CD4-positive, alpha-beta memory T cell (primary cell): Measurements from ENCODE around the gene NUP133. TPM values are rescaled to one million over a fixed set of nuclear protein-coding genes. Genes with fewer than 3 reads are reported as not detected.
"Not testable (repeated sequence)": the region's sequence is repeated elsewhere in the genome, so short reads cannot be mapped to it uniquely, and the experiment has no call there.

Experiments
- CTCF ChIA-PET: fragments of 350-600 bp; sonication (Branson Sonifier 250); formaldehyde crosslinking; loops from one replicate; lab custom pipeline; 2021; ENCODE audit warnings: inconsistent platforms; ENCODE audit not compliant: partially characterized antibody; lab: Charles Lee
- POLR2A ChIA-PET: fragments of 350-600 bp; sonication (Branson Sonifier 250); formaldehyde crosslinking; loops from one replicate; lab custom pipeline; 2021; ENCODE audit not compliant: partially characterized antibody; lab: Charles Lee
- DNase-seq, 5 donors: peaks; one replicate each; pipeline versions ENCODE4 v3.0.0 to v3.0.0-alpha.2; 2020 to 2022; ENCODE audit warnings: mixed read lengths in 1 of 5
- H3K27ac ChIP-seq: one replicate; pipeline ENCODE4 v1.7.0; 2013; ENCODE audit warnings: low read depth, low read length
- H3K27me3 ChIP-seq: 2 replicates; pipeline ENCODE4 v1.7.0; 2013; ENCODE audit warnings: mild to moderate bottlenecking, low read length, moderate library complexity; ENCODE audit not compliant: insufficient read depth
- H3K36me3 ChIP-seq: 2 replicates; pipeline ENCODE4 v1.7.0; 2013; ENCODE audit warnings: mild to moderate bottlenecking, low read length, moderate library complexity; ENCODE audit not compliant: insufficient read depth
- H3K4me1 ChIP-seq: 2 replicates; pipeline ENCODE4 v1.7.0; 2013; ENCODE audit warnings: mild to moderate bottlenecking, low read length, moderate library complexity; ENCODE audit not compliant: insufficient read depth
- H3K4me3 ChIP-seq, 2 donors: one replicate each; pipeline ENCODE4 v1.7.0; 2013; ENCODE audit warnings: low read length in 2 of 2, mild to moderate bottlenecking in 1 of 2
- H3K9me3 ChIP-seq, 2 donors: one replicate each; pipeline ENCODE4 v1.7.0; 2013; ENCODE audit warnings: low read length in 2 of 2, control low read depth in 1 of 2; ENCODE audit not compliant: control insufficient read depth in 1 of 2
- H3K27ac Mint-ChIP-seq, 7 donors: one replicate each; pipeline ENCODE4 v1.8.0; 2020 to 2021; ENCODE audit warnings: mixed read lengths in 7 of 7, mild to moderate bottlenecking in 6 of 7, inconsistent platforms in 3 of 7, moderate library complexity in 3 of 7
- H3K27me3 Mint-ChIP-seq, 2 donors: one replicate each; pipeline ENCODE4 v1.8.0; 2020 to 2021; ENCODE audit warnings: mixed read lengths in 2 of 2
- H3K36me3 Mint-ChIP-seq, 2 donors: one replicate each; pipeline ENCODE4 v1.8.0; 2020 to 2021; ENCODE audit warnings: mixed read lengths in 2 of 2, inconsistent platforms in 1 of 2, mild to moderate bottlenecking in 1 of 2
- H3K4me1 Mint-ChIP-seq, 4 donors: one replicate each; pipeline ENCODE4 v1.8.0; 2020 to 2021; ENCODE audit warnings: mixed read lengths in 4 of 4, mild to moderate bottlenecking in 1 of 4
- H3K4me3 Mint-ChIP-seq, 8 donors: one replicate each; pipeline ENCODE4 v1.8.0; 2020 to 2021; ENCODE audit warnings: mixed read lengths in 8 of 8, mild to moderate bottlenecking in 7 of 8, moderate library complexity in 6 of 8, inconsistent platforms in 3 of 8
- H3K9me3 Mint-ChIP-seq, 8 donors: one replicate each; pipeline ENCODE4 v1.8.0; 2020 to 2021; ENCODE audit warnings: mixed read lengths in 8 of 8, mild to moderate bottlenecking in 5 of 8, inconsistent platforms in 3 of 8, moderate library complexity in 1 of 8
- intact Hi-C: fragments of 100-400 bp; cut with micrococcal nuclease; formaldehyde crosslinking; loops from one replicate; pipeline ENCODE4 v1.15.1; 2023
- polyA plus RNA-seq, 2 donors: library from polyadenylated mRNA; unstranded; fragments of 300-500 nt; fragmentation: Illumina TruSeq; gene quantifications; one replicate each; pipeline ENCODE4 v1.2.3, GENCODE V29; 2021
- total RNA-seq, 2 experiments: library from RNA; stranded (reverse); gene quantifications; one replicate each; pipeline ENCODE4 v1.2.3, GENCODE V29; 2021

The NUP133 gene
- total and polyA plus RNA-seq, 4 experiments from 2014 or later: 16.8 to 48.4 (median 32.2) TPM

GRCh38 chr1:229425564-229426159, 82.5 kb downstream of the NUP133 start:
- no peak overlapping the region for H3K27ac Mint-ChIP-seq
- peaks cover 33 to 45% of the 10 kb centered on the region in 2 donors for H3K27me3 Mint-ChIP-seq
- peaks cover 0 to 3% (median 1%) of the 10 kb centered on the region in 4 donors for H3K4me1 Mint-ChIP-seq
- Histone ChIP-seq H3K27me3 (peaks cover 7% of the 10 kb centered on the region), H3K27ac (no peak overlapping the region), H3K4me1 (peaks cover 2% of the 10 kb centered on the region), H3K36me3 (no peaks in the 10 kb centered on the region), H3K4me3 (no peak overlapping the region), H3K9me3 (no peaks in the 10 kb centered on the region)
- H3K4me3 Mint-ChIP-seq: no peak overlapping the region
- DNase-seq: no peak
- H3K9me3 Mint-ChIP-seq: peaks cover 0 to 23% (median 12%) of the 10 kb centered on the region in 8 donors
- peaks cover 0 to 3% of the 10 kb centered on the region in 2 donors for H3K36me3 Mint-ChIP-seq
- intact Hi-C loops: no loop called here
- ChIA-PET CTCF (no interaction called here), POLR2A (no interaction called here)

- Mint-ChIP-seq H3K9me3 (peaks cover 0 to 23% (median 12%) of the 10 kb centered on the region in 8 donors), H3K4me3 (no peak overlapping the region), H3K4me1 (no peaks in the 10 kb centered on the region), H3K36me3 (peaks cover 0 to 3% of the 10 kb centered on the region in 2 donors), H3K27me3 (peaks cover 18 to 25% of the 10 kb centered on the region in 2 donors), H3K27ac (no peak overlapping the region)
- Histone ChIP-seq H3K9me3 (no peaks in the 10 kb centered on the region), H3K4me1 (no peaks in the 10 kb centered on the region), H3K27me3 (no peaks in the 10 kb centered on the region), H3K27ac (no peak overlapping the region), H3K4me3 (no peak overlapping the region), H3K36me3 (no peaks in the 10 kb centered on the region)
- intact Hi-C loops: no loop called here
- ChIA-PET CTCF (no interaction called here), POLR2A (no interaction called here)
- DNase-seq: no peak
These were observed 87.4 kb downstream of the NUP133 start for GRCh38 chr1:229420765-229421164.

GRCh38 chr1:229420224-229420623, 87.9 kb downstream of the NUP133 start:
- peaks cover 0 to 3% of the 10 kb centered on the region in 2 donors for H3K36me3 Mint-ChIP-seq
- H3K27ac Mint-ChIP-seq: no peak overlapping the region
- Histone ChIP-seq H3K27ac (no peak overlapping the region), H3K36me3 (no peaks in the 10 kb centered on the region), H3K4me1 (no peaks in the 10 kb centered on the region), H3K27me3 (no peaks in the 10 kb centered on the region), H3K4me3 (no peak overlapping the region), H3K9me3 (no peaks in the 10 kb centered on the region)
- peaks cover 15 to 24% of the 10 kb centered on the region in 2 donors for H3K27me3 Mint-ChIP-seq
- CTCF ChIA-PET: no interaction called here
- peaks cover 0 to 23% (median 12%) of the 10 kb centered on the region in 8 donors for H3K9me3 Mint-ChIP-seq
- POLR2A ChIA-PET: no interaction called here
- intact Hi-C loops: no loop called here
- no peak for DNase-seq
- H3K4me3 Mint-ChIP-seq: no peak overlapping the region
- no peaks in the 10 kb centered on the region for H3K4me1 Mint-ChIP-seq

GRCh38 chr1:229418586-229418985, 89.6 kb downstream of the NUP133 start:
- H3K9me3 ChIP-seq, POLR2A ChIA-PET, H3K36me3 Mint-ChIP-seq, H3K4me3 ChIP-seq, H3K4me1 ChIP-seq, H3K27ac Mint-ChIP-seq, H3K27me3 ChIP-seq, intact Hi-C loops, H3K27ac ChIP-seq, H3K4me1 Mint-ChIP-seq, H3K36me3 ChIP-seq, CTCF ChIA-PET, H3K9me3 Mint-ChIP-seq, DNase-seq, H3K4me3 Mint-ChIP-seq: not testable (repeated sequence)
- peaks cover 7 to 23% of the 10 kb centered on the region in 2 donors for H3K27me3 Mint-ChIP-seq

- H3K27me3 ChIP-seq, DNase-seq, H3K4me3 ChIP-seq, H3K27ac ChIP-seq, H3K36me3 ChIP-seq, H3K9me3 Mint-ChIP-seq, H3K4me1 Mint-ChIP-seq, H3K36me3 Mint-ChIP-seq, H3K27ac Mint-ChIP-seq, H3K4me3 Mint-ChIP-seq, intact Hi-C loops, H3K9me3 ChIP-seq, POLR2A ChIA-PET, H3K4me1 ChIP-seq, CTCF ChIA-PET: not testable (repeated sequence)
- H3K27me3 Mint-ChIP-seq: peaks cover 31 to 41% of the 10 kb centered on the region in 2 donors
These were observed 95.3 kb downstream of the NUP133 start for GRCh38 chr1:229412810-229413209.

GRCh38 chr1:229412056-229412455, 96.1 kb downstream of the NUP133 start:
- Mint-ChIP-seq H3K27me3 (peaks cover 36 to 43% of the 10 kb centered on the region in 2 donors), H3K27ac (no peak overlapping the region), H3K4me1 (peaks cover 6 to 11% (median 9%) of the 10 kb centered on the region in 4 donors), H3K4me3 (no peak overlapping the region), H3K36me3 (no peaks in the 10 kb centered on the region), H3K9me3 (no peaks in the 10 kb centered on the region)
- intact Hi-C loops: no loop called here
- DNase-seq: no peak
- Histone ChIP-seq H3K36me3 (no peaks in the 10 kb centered on the region), H3K27me3 (peaks cover 10% of the 10 kb centered on the region), H3K27ac (no peak overlapping the region), H3K4me3 (no peak overlapping the region), H3K4me1 (peaks cover 6% of the 10 kb centered on the region), H3K9me3 (no peaks in the 10 kb centered on the region)
- CTCF ChIA-PET: no interaction called here
- POLR2A ChIA-PET: no interaction called here

- H3K4me1 Mint-ChIP-seq: peaks cover 8 to 16% (median 12%) of the 10 kb centered on the region in 4 donors
- no peaks in the 10 kb centered on the region for H3K36me3 Mint-ChIP-seq
- H3K4me3 Mint-ChIP-seq: no peak overlapping the region
- H3K9me3 ChIP-seq: no peaks in the 10 kb centered on the region
- intact Hi-C loops: no loop called here
- H3K9me3 Mint-ChIP-seq: no peaks in the 10 kb centered on the region
- no peaks in the 10 kb centered on the region for H3K36me3 ChIP-seq
- ChIA-PET POLR2A (no interaction called here), CTCF (no interaction called here)
- H3K27ac ChIP-seq: no peak overlapping the region
- H3K4me1 ChIP-seq: peaks cover 8% of the 10 kb centered on the region
- H3K27ac Mint-ChIP-seq: no peak overlapping the region
- no peak overlapping the region for H3K4me3 ChIP-seq
- no peak for DNase-seq
- H3K27me3 ChIP-seq: peaks cover 15% of the 10 kb centered on the region
- H3K27me3 Mint-ChIP-seq: peaks cover 38 to 46% of the 10 kb centered on the region in 2 donors
These were observed 96.6 kb downstream of the NUP133 start for GRCh38 chr1:229411434-229412055.
